Prostate gland (tissue), 2 donors: Measurements from ENCODE around the gene NCOA3.

Experiments used
- POLR2A ChIP-seq: fragments of 450-650 bp; IDR thresholded peaks from one replicate; pipeline ENCODE4 v1.6.1; 2016; ENCODE audit warnings: antibody characterized with exemption, mild to moderate bottlenecking
- POLR2AphosphoS5 ChIP-seq: sonication (generic); formaldehyde crosslinking; IDR thresholded peaks from one replicate; pipeline ENCODE4 v1.6.1; 2017; ENCODE audit warnings: antibody characterized with exemption
- TF ChIP-seq, protein P1 (sequence below), 4 experiments: fragments of 200-600 bp in 2 of 4; fragments of 450-650 bp in 2 of 4; sonication (generic) in 2 of 4; IDR thresholded peaks; 1 replicate in 3 of 4; 2 replicates in 1 of 4; pipeline ENCODE4 v1.5.1; 2016 to 2019; ENCODE audit warnings: antibody characterized with exemption in 4 of 4, mild to moderate bottlenecking in 2 of 4, moderate library complexity in 2 of 4

GRCh38 chr20:47524015-47524784 lies 22.5 kb downstream of the NCOA3 start:
- TF ChIP-seq, protein P1, sequence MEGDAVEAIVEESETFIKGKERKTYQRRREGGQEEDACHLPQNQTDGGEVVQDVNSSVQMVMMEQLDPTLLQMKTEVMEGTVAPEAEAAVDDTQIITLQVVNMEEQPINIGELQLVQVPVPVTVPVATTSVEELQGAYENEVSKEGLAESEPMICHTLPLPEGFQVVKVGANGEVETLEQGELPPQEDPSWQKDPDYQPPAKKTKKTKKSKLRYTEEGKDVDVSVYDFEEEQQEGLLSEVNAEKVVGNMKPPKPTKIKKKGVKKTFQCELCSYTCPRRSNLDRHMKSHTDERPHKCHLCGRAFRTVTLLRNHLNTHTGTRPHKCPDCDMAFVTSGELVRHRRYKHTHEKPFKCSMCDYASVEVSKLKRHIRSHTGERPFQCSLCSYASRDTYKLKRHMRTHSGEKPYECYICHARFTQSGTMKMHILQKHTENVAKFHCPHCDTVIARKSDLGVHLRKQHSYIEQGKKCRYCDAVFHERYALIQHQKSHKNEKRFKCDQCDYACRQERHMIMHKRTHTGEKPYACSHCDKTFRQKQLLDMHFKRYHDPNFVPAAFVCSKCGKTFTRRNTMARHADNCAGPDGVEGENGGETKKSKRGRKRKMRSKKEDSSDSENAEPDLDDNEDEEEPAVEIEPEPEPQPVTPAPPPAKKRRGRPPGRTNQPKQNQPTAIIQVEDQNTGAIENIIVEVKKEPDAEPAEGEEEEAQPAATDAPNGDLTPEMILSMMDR (IDR thresholded peaks at IDR 0.05): no peak
- no peak for TF ChIP-seq POLR2AphosphoS5
- TF ChIP-seq POLR2A: no peak
